Measurements from ENCODE around the gene PLA2G4F. TPM values are rescaled to one million over a fixed set of nuclear protein-coding genes. Genes with fewer than 3 reads are reported as not detected.

Gene PLA2G4F
- total RNA-seq, 1 experiment from 2014 or later = not detected

GRCh38 chr15:42090781-42091180 is 65.7 kb downstream of the PLA2G4F start:
- H3K4me1 Mint-ChIP-seq = peaks cover 13 to 14% of the 10 kb centered on the region in 2 experiments
- Histone ChIP-seq H3K9me3 (ENCODE audit: control insufficient read depth, low read depth, low read length) (no peaks in the 10 kb centered on the region), H3K27me3 (ENCODE audit: insufficient read depth, low read length) (no peaks in the 10 kb centered on the region), H3K9ac (ENCODE audit: extremely low read depth, insufficient read length, low read length) (no peak overlapping the region), H2BK12ac (ENCODE audit: insufficient read length, low read depth, low read length) (no peak overlapping the region), H4K91ac (ENCODE audit: insufficient read length, low read depth, low read length) (no peak overlapping the region), H3K4me1 (ENCODE audit: insufficient read depth, low read length) (no peaks in the 10 kb centered on the region; the same call in 1 of the 2 replicates), H3T11ph (ENCODE audit: low read length) (no peak overlapping the region), H2BK120ac (ENCODE audit: low read depth, low read length, poor library complexity, severe bottlenecking) (no peak overlapping the region), H3K4ac (ENCODE audit: low read depth, low read length) (no peak overlapping the region), H3K4me2 (ENCODE audit: insufficient read depth, insufficient read length, low read length) (no peak overlapping the region), H4K8ac (replicated peaks; ENCODE audit: insufficient read length, low read depth, low read length) (no peak overlapping the region), H3K79me2 (ENCODE audit: insufficient read depth, low read length) (no peaks in the 10 kb centered on the region), H3K27ac (ENCODE audit: insufficient read length, low read depth, low read length) (no peak overlapping the region), H4K5ac (ENCODE audit: insufficient read length, low read depth, low read length) (no peak overlapping the region), H2AFZ (ENCODE audit: low read length) (no peak overlapping the region), H2BK15ac (ENCODE audit: low read depth, low read length) (no peak overlapping the region), H2BK20ac (ENCODE audit: low read depth, low read length, poor library complexity, severe bottlenecking) (no peak overlapping the region), H3K23me2 (ENCODE audit: insufficient read length, low read depth, low read length, poor library complexity, severe bottlenecking) (no peaks in the 10 kb centered on the region), H2AK5ac (ENCODE audit: insufficient read length, low read length) (no peak overlapping the region), H3K14ac (ENCODE audit: insufficient read depth, low read length) (no peak overlapping the region), H3K18ac (ENCODE audit: insufficient read length, low read depth, low read length) (no peak overlapping the region), H4K20me1 (ENCODE audit: control insufficient read depth, insufficient read depth, insufficient read length) (no peaks in the 10 kb centered on the region), H3K79me1 (ENCODE audit: insufficient read depth, low read depth, low read length, poor library complexity, severe bottlenecking) (no peaks in the 10 kb centered on the region), H2BK5ac (ENCODE audit: insufficient read length, low read length) (no peak overlapping the region), H3K56ac (ENCODE audit: insufficient read length, low read depth, low read length) (no peak overlapping the region), H3K23ac (ENCODE audit: insufficient read length, low read depth, low read length) (no peak overlapping the region)
- WGBS (ENCODE audit: extremely low coverage, insufficient read length, low lambda C conversion rate) = no CpG with 5 or more reads among the region's 9 CpGs
- no peak for TF ChIP-seq CTCF (conservative IDR thresholded peaks at IDR 0.05)
- H3K27ac Mint-ChIP-seq = no peak overlapping the region; a peak in 1 of 7 replicates
- no peaks in the 10 kb centered on the region for H3K36me3 Mint-ChIP-seq (ENCODE audit: insufficient read depth in 1 of 3, low read depth in 3 of 3)
- no peaks in the 10 kb centered on the region; the same call in 1 of the 2 replicates for H3K27me3 Mint-ChIP-seq (ENCODE audit: low read depth)
- no peak for DNase-seq
- no peak overlapping the region for H3K4me3 Mint-ChIP-seq
- no peaks in the 10 kb centered on the region; a peak in 1 of 5 replicates for H3K9me3 Mint-ChIP-seq
